ENCODE results near the gene PDF. TPM values are rescaled to one million over a fixed set of nuclear protein-coding genes. Genes with fewer than 3 reads are reported as not detected.

Gene PDF
- total and polyA plus RNA-seq, 2 of the 13 experiments (the other 11 are each of a cell fraction or from before 2014, with no cell fraction given), result 12.4 to 48.8 TPM

- TF ChIP-seq PRDM15 (CRISPR knock-in tag; IDR thresholded peaks at IDR 0.05) (no peak), HOXA5 (CRISPR knock-in tag; IDR thresholded peaks at IDR 0.05) (no peak)
These were observed 4.1 kb downstream of the PDF start (continued) for GRCh38 chr16:69326172-69326873.

GRCh38 chr16:69325784-69326171 lies 4.6 kb downstream of the PDF start:
- FAIRE-seq (no peak), DNase-seq (ENCODE audit: low spot score) (no peak), ATAC-seq (no peak; the same call in 2 of the 3 replicates)
- H3K36me3 ChIP-seq (replicated peaks in 1 of 2; ENCODE audit: control insufficient read depth in 1 of 2, insufficient read depth in 2 of 2, low read length in 2 of 2), result peaks cover 27 to 51% of the 10 kb centered on the region in 2 experiments
- H3K4me1 ChIP-seq (ENCODE audit: insufficient read depth, low read length), result peaks cover 55% of the 10 kb centered on the region
- in situ Hi-C loops (cut with HindIII; ENCODE audit: extremely low pct_ligation_motif_present, low pct_unique_long_range_greater_than_20kb) (no loop called here), intact Hi-C loops (cut with micrococcal nuclease; ENCODE audit: unreplicated experiment) (loop anchor here (1.0 to 2.0 kb wide), 2 partner anchors 15 to 60 kb away; partner anchors contain the start of gene VPS4A)
- ChIA-PET POLR2A (interaction anchor here (1.6 to 5.8 kb wide), 4 partner anchors 9 to 14 kb away, joined by 6 to 52 read pairs (median 12); partner anchors contain the start of genes COG8, NIP7 and VPS4A), CTCF (ENCODE audit: low intra/inter-chr PET ratio, low total read pairs) (interaction anchor here (1.0 kb wide), 1 partner anchor 14 kb away, joined by 3 read pairs; the partner anchor contains the start of gene NIP7)
- no TSS peak for BruUV-seq (replicated peaks)
- 74% methylated on average over 5 of the region's 6 CpGs for WGBS (ENCODE audit: low lambda C conversion rate)
- H2AFZ ChIP-seq (ENCODE audit: low read length), result no peak overlapping the region
- H4K20me1 ChIP-seq (ENCODE audit: insufficient read depth, low read length), result peaks cover 35% of the 10 kb centered on the region
- peak overlapping the region; percentile 45 for H3K9ac ChIP-seq (ENCODE audit: insufficient read depth, low read depth, low read length)
- peak overlapping the region in 2 of 3 experiments; percentile 13 to 84; a peak in 3 of 6 replicates for H3K4me3 ChIP-seq (replicated peaks in 1 of 3; ENCODE audit: insufficient read depth in 1 of 3, low read depth in 2 of 3, low read length in 3 of 3)
- no peaks in the 10 kb centered on the region for H3K9me3 ChIP-seq (ENCODE audit: low read length)
- H3K79me2 ChIP-seq (ENCODE audit: insufficient read depth, low read length), result peaks cover 62% of the 10 kb centered on the region
- H3K27me3 ChIP-seq (ENCODE audit: control insufficient read depth in 1 of 2, insufficient read depth in 2 of 2, low read length in 2 of 2), result no peaks in the 10 kb centered on the region
- peak overlapping the region; percentile 68 for H3K27ac ChIP-seq (ENCODE audit: extremely low read length, insufficient read depth, low read length)
- peak overlapping the region; percentile 80 for H3K4me2 ChIP-seq (ENCODE audit: low read depth, low read length)
- TF ChIP-seq SETDB1 (CRISPR knock-in tag; IDR thresholded peaks at IDR 0.05; ENCODE audit: borderline replicate concordance) (0 out of 2 replicates have a peak, but pooled peaks have one; percentile 52), MAX (IDR thresholded peaks at IDR 0.05) (0 out of 2 replicates have a peak, but pooled peaks have one; percentile 19), ZSCAN30 (CRISPR knock-in tag; IDR thresholded peaks at IDR 0.05) (no peak), ZNF451 (CRISPR knock-in tag; IDR thresholded peaks at IDR 0.05) (no peak), CENPBD1 (CRISPR knock-in tag; IDR thresholded peaks at IDR 0.05; ENCODE audit: borderline replicate concordance, low read depth) (no peak), UBTF (CRISPR knock-in tag; IDR thresholded peaks at IDR 0.05) (no peak), SNAI1 (CRISPR knock-in tag; IDR thresholded peaks at IDR 0.05; ENCODE audit: borderline replicate concordance) (no peak), AKAP8 (CRISPR knock-in tag; IDR thresholded peaks at IDR 0.05) (no peak), SP4 (CRISPR knock-in tag; IDR thresholded peaks at IDR 0.05) (no peak), POLR2A (IDR thresholded peaks at IDR 0.05; ENCODE audit: insufficient read depth in 1 of 2, low read depth in 2 of 2, low read length in 2 of 2) (peak in 1 of 2 experiments; percentile 40; a peak in 2 of 4 replicates), PCBP1 (IDR thresholded peaks at IDR 0.05; ENCODE audit: borderline replicate concordance, low read depth, low read length) (no peak), CCAR2 (optimal IDR thresholded peaks at IDR 0.05; ENCODE audit: low read depth, low read length) (no peak), BORCS8-MEF2B (CRISPR knock-in tag; IDR thresholded peaks at IDR 0.05) (no peak), ADNP (CRISPR knock-in tag; IDR thresholded peaks at IDR 0.05) (no peak)
